SJSA1 (cell line): Measurements from ENCODE around the gene ARL6IP5. TPM values are rescaled to one million over a fixed set of nuclear protein-coding genes. Genes with fewer than 3 reads are reported as not detected.

Experiments used
- DNase-seq, 2 experiments: peaks; one replicate each; pipeline ENCODE4 v3.0.0-alpha.2; 2015 to 2020; ENCODE audit warnings: low spot score in 2 of 2, low read depth in 1 of 2
- H3K27ac ChIP-seq: fragments of 250-450 bp; sonication (Bioruptor Pico); 2 replicates; pipeline ENCODE4 v1.5.1; 2020; ENCODE audit warnings: mild to moderate bottlenecking, moderate library complexity
- H3K27me3 ChIP-seq: fragments of 250-450 bp; sonication (Bioruptor Pico); replicated peaks from 2 replicates; pipeline ENCODE4 v1.5.1; 2020; ENCODE audit warnings: mild to moderate bottlenecking, moderate library complexity
- H3K36me3 ChIP-seq: fragments of 250-450 bp; sonication (Bioruptor Pico); 2 replicates; pipeline ENCODE4 v1.5.1; 2020; ENCODE audit warnings: mild to moderate bottlenecking
- H3K4me1 ChIP-seq: fragments of 250-450 bp; sonication (Bioruptor Pico); replicated peaks from 2 replicates; pipeline ENCODE4 v1.6.1; 2021; ENCODE audit warnings: mild to moderate bottlenecking
- H3K4me3 ChIP-seq: fragments of 250-450 bp; sonication (Bioruptor Pico); 2 replicates; pipeline ENCODE4 v1.5.1; 2020; ENCODE audit warnings: mild to moderate bottlenecking
- H3K9me3 ChIP-seq: fragments of 250-450 bp; sonication (Bioruptor Pico); replicated peaks from 2 replicates; pipeline ENCODE4 v1.5.1; 2020; ENCODE audit warnings: mild to moderate bottlenecking
- total RNA-seq: library from RNA; depleted of rRNA; stranded (reverse); fragments of >200 nt; shearing (Covaris generic); gene quantifications from 2 replicates; pipeline ENCODE4 v1.2.3, GENCODE V29; 2014

ARL6IP5 gene
- total RNA-seq, 1 experiment from 2014 or later = 49.8 TPM

DNA sequence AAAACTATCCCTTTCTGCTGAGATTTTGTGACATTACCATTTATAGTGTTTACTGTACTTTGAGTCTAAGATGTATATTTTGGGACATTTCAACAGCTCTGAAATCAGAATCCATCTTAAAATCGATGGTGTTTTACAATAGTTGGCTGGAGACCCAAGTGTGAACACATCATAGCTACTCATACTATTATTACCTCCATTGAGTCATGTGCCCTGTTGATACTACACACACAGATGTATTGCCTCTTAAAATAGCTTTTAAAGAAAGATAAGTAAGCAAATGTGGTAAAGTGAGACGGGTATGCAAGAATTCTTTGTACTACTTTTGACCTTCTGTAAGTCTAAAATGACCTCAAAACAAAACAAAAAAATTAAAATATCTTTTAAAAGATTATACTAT lies 31.0 kb downstream of the ARL6IP5 start:
- Histone ChIP-seq H3K9me3 (no peaks in the 10 kb centered on the region), H3K27ac (no peak overlapping the region), H3K27me3 (no peaks in the 10 kb centered on the region), H3K36me3 (no peaks in the 10 kb centered on the region), H3K4me1 (peaks cover 4% of the 10 kb centered on the region; the same call in 1 of the 2 replicates), H3K4me3 (no peak overlapping the region)
- DNase-seq = peak in 1 of 2 experiments; percentile 11

DNA sequence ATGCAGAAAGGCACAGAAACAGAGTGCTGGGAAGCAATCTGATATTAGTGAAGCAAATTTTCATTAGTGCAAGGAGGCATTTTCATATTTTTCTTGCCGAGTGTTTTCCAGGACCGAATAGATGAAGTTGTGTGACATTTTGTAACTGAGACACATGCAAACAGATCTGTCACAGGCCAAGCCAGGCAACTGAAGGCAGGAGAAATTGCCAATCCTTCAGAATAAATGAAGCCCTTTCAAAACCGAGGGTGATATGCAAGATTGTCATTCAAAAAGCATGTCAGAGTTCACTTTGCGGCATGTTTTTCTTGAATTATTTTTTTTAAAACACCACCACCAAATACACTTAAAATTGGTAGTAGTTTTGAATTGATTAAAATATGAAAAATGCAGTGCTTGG lies 31.4 kb downstream of the ARL6IP5 start:
- Histone ChIP-seq H3K9me3 (no peaks in the 10 kb centered on the region), H3K27ac (no peak overlapping the region)

DNA sequence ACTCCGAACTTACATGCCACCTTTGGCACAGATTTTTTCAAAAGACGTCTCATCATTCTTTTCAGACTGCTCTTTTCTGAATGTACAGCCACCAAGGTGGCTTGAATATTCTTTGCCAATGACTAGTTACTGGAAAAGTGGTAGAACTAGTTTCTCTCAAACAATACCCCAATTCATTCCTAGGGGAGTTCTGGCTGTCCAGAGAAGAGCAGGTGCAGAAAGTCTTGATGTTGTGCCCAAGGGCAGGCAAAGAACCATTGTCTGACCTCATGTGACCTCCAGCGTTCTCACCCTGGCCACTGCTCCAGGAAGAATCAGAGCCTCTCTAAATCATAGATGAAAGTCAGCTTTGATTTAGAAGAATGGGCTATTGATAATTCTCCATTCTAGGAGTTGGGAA lies 32.2 kb downstream of the ARL6IP5 start:
- H3K9me3 ChIP-seq = no peaks in the 10 kb centered on the region
- no peak for DNase-seq
- H3K4me1 ChIP-seq = peaks cover 4% of the 10 kb centered on the region; the same call in 1 of the 2 replicates
- no peaks in the 10 kb centered on the region for H3K36me3 ChIP-seq
- H3K4me3 ChIP-seq = no peak overlapping the region
- H3K27me3 ChIP-seq = no peaks in the 10 kb centered on the region
- no peak overlapping the region for H3K27ac ChIP-seq

More for the DNA sequence above, 31.4 kb downstream of the ARL6IP5 start:
- Histone ChIP-seq H3K36me3 (no peaks in the 10 kb centered on the region), H3K27me3 (no peaks in the 10 kb centered on the region), H3K4me1 (peaks cover 4% of the 10 kb centered on the region; the same call in 1 of the 2 replicates), H3K4me3 (no peak overlapping the region)
- DNase-seq = no peak

DNA sequence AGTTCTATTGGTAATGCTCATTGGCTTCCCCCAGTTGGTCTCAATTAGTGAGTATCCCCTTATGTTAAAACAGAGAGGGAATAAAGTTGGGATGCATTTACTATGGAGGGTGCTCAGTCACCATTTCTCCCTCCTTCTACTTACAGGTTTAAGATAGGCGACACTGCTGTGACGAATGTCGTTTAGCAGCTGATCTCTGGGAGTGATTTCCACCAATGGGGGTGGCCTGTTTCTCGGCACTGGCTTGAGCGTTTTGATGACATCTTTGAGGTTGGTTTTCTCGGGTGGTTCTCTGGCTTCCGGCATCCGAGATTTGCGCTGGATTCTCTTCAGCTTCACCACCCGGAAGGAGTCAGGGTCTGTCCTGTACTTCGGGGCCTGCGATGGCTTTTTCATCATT lies 33.8 kb downstream of the ARL6IP5 start:
- Histone ChIP-seq H3K36me3 (no peaks in the 10 kb centered on the region), H3K27ac (no peak overlapping the region), H3K27me3 (0 out of 2 replicates have a peak, but pooled peaks cover 4% of the 10 kb centered on the region), H3K4me3 (no peak overlapping the region), H3K9me3 (no peaks in the 10 kb centered on the region), H3K4me1 (peaks cover 4% of the 10 kb centered on the region; the same call in 1 of the 2 replicates)
- no peak for DNase-seq

DNA sequence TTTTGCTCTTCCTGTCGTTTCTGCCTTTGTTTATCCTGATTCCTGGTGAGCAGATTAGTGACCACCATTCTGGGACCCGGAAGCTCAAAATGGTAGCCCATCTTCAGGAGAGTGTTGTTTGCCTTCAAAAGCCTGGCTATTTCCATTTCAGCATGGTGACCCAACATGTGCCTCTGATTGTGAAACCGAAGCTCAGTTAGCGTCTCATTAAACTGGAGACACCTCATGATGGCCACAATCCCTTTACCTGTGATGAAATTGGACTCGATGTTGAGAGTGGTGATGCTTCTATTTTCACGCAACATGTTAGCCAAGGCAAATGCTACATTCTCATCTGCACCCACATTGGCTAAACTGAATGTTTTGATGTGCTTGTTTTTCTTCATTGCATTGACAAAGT lies 34.4 kb downstream of the ARL6IP5 start:
- no peak for DNase-seq
- H3K27me3 ChIP-seq = 0 out of 2 replicates have a peak, but pooled peaks cover 4% of the 10 kb centered on the region
- H3K4me1 ChIP-seq = peaks cover 4% of the 10 kb centered on the region; the same call in 1 of the 2 replicates
- no peak overlapping the region for H3K27ac ChIP-seq
- H3K9me3 ChIP-seq = no peaks in the 10 kb centered on the region
- no peak overlapping the region for H3K4me3 ChIP-seq
- no peaks in the 10 kb centered on the region for H3K36me3 ChIP-seq

DNA sequence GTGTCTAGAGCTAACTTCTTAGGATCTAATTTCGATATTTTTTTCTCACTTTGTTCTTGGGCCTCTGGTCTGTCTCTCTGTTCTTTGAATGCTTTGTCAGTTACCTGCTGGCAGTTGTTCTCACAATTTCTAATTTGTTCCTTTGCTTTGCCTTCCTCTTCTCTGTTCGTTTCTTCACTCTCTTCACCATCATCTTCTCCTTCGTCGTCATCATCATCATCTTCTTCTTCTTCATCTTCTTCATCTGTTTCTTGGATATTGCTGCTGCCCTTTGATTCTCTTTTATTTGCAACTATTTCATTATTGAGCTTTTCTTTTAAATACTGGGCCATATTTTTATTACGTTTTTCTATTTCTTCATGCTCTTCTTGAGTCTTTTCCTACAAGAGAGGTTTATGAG lies 34.9 kb downstream of the ARL6IP5 start:
- Histone ChIP-seq H3K4me3 (no peak overlapping the region), H3K4me1 (peaks cover 4% of the 10 kb centered on the region; the same call in 1 of the 2 replicates), H3K27ac (no peak overlapping the region), H3K36me3 (no peaks in the 10 kb centered on the region), H3K27me3 (0 out of 2 replicates have a peak, but pooled peaks cover 4% of the 10 kb centered on the region), H3K9me3 (no peaks in the 10 kb centered on the region)
- DNase-seq = no peak

DNA sequence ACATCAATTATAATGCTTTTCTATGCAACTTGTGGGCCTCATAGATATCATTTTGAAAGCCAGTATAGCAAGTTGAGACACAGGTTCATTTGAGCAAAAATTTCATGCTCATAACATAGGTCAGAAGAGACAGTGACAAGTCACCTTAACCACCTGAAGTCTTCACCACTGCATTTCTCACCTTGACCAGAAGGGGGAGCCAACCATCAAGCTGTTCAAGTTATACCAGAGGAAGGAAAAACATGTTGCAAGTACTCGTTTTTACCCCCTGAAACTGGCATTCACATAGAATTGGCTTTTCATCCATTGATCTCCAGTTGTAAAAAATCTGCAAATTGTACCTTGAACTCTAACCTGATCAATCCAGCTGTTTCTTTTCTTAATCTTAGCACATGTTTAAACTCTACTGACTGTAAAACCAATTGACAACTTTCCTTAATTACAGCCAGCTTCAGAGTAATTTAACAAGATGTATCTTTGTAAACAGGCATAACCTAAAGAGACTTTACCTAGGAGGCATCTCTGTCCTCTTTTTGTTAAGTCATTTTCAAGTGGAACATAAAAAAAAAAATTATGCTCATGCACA lies 36.2 kb downstream of the ARL6IP5 start:
- H3K9me3 ChIP-seq = no peaks in the 10 kb centered on the region
- peak; percentile 56 to 60 for DNase-seq
- no peaks in the 10 kb centered on the region for H3K36me3 ChIP-seq
- no peak overlapping the region for H3K27ac ChIP-seq
- H3K27me3 ChIP-seq = 0 out of 2 replicates have a peak, but pooled peaks cover 4% of the 10 kb centered on the region
- no peak overlapping the region for H3K4me3 ChIP-seq
- H3K4me1 ChIP-seq = no peaks in the 10 kb centered on the region

DNA sequence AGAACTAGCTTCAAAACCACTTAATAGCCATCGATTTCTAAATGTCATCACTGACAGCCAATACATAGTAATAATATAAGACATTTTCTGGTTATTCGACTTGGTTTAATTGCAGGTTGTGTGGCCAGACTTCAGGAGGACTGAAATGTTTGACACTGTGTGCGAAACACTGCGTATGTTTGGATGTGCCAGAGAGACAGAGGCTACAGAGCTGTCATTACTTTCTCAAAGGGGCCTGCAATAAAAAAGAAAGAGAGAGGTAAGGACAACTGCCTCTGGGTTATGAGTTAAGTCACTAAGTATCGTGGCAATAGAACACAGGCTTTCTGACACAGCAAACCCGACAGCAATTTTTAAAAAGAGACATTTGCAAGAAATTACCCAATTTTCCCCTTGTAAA lies 36.8 kb downstream of the ARL6IP5 start:
- no peak for DNase-seq
- H3K27ac ChIP-seq = no peak overlapping the region
- peaks cover 8% of the 10 kb centered on the region; the same call in 1 of the 2 replicates for H3K27me3 ChIP-seq
- H3K4me3 ChIP-seq = no peak overlapping the region
- no peaks in the 10 kb centered on the region for H3K9me3 ChIP-seq
- H3K4me1 ChIP-seq = no peaks in the 10 kb centered on the region
- H3K36me3 ChIP-seq = no peaks in the 10 kb centered on the region

DNA sequence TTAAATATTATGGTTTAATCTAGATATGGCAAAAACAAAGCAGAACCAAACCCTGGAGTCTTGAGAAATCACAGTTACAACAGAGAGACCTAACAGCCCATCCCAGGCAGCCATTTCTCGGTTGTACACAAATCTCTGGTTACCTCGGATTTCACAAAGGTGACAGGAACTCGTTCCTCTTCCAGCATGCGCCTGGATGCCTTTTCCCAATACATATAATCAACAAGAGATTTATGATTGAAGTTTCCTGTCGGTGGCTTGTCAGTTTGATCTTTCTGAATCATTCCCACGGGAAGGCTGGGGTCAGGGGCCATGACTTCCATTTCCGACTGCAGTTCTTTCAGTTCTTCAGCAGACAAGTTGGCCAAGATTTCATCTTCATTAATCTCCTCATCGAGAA lies 37.2 kb downstream of the ARL6IP5 start:
- Histone ChIP-seq H3K9me3 (no peaks in the 10 kb centered on the region), H3K4me3 (no peak overlapping the region), H3K27me3 (peaks cover 8% of the 10 kb centered on the region; the same call in 1 of the 2 replicates), H3K36me3 (no peaks in the 10 kb centered on the region), H3K27ac (no peak overlapping the region), H3K4me1 (no peaks in the 10 kb centered on the region)
- DNase-seq = no peak

DNA sequence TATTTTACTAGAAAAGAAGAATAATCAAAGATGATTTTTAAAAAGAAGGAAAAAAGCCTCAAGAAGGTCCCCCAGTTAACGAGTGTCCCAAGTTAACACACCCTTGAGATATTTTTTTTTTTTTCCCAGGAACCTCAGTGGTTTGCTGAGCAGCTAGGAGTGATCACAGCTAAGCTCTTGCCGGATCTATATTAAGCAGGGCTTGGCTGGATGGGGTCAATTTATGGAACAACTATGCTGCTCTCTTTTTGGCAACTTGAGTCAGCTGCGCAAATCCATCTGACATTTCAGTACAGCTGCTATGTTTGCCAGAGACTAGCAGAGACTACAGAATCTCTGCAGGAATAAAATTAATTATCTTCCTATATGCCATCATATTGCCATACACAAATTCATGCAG lies 37.7 kb downstream of the ARL6IP5 start, which contains the start of gene LMOD3:
Gene LMOD3 (minus strand): TSS at position 193 of the 400 bp plus-strand sequence. CDS start 209 bp downstream, outside the sequence.
- Histone ChIP-seq H3K27me3 (peaks cover 8% of the 10 kb centered on the region; the same call in 1 of the 2 replicates), H3K27ac (no peak within 1 kb of the TSS), H3K9me3 (no peaks in the 10 kb centered on the region), H3K36me3 (no peaks in the 10 kb centered on the region), H3K4me3 (no peak within 1 kb of the TSS), H3K4me1 (no peaks in the 10 kb centered on the region)
- DNase-seq = no peak

DNA sequence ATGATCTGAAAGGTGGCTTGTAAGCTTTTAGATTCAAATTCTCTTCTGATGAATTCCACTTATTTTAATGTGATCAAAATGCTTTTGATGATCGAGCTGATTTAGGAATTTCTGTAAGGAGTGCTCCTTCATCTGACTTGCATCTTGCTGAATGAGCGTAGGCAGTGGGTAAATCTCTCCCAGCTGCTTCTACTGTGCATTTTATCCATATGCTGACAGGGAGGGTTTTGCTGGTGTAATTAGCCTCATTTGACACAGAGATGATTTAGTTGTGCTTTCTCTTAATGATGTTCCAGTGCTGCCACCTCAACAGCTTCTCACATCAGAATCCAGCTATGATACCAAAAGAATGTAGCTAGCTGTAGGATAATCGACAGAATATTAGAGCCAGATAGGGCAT lies 41.5 kb downstream of the ARL6IP5 start:
- DNase-seq = no peak
- peaks cover 8% of the 10 kb centered on the region; the same call in 1 of the 2 replicates for H3K27me3 ChIP-seq
- H3K4me3 ChIP-seq = no peak overlapping the region
- H3K4me1 ChIP-seq = no peaks in the 10 kb centered on the region
- no peaks in the 10 kb centered on the region for H3K36me3 ChIP-seq
- H3K27ac ChIP-seq = no peak overlapping the region
- H3K9me3 ChIP-seq = no peaks in the 10 kb centered on the region

DNA sequence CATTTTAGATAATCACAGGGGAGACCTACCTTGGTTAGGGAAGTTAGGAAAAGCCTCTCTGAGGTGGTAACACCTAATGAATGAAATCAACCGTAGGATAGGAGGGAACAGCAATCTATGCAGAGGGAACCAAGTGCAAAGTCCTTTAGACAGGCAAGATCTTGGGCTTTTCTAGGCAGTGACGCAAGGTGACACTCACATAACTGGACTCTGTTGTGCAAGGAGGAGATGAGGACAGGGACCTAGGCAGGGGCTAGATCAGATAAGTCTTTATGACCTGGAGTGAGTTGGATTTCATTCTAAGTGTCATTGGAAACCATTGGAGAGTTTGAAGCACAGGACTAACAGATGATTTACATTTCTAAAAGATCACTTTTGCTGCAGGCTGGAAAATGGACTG lies 42.3 kb downstream of the ARL6IP5 start:
- H3K36me3 ChIP-seq = no peaks in the 10 kb centered on the region
- no peak for DNase-seq
- H3K4me3 ChIP-seq = no peak overlapping the region
- H3K27me3 ChIP-seq = peaks cover 8% of the 10 kb centered on the region; the same call in 1 of the 2 replicates
- no peaks in the 10 kb centered on the region for H3K4me1 ChIP-seq
- no peak overlapping the region for H3K27ac ChIP-seq
- no peaks in the 10 kb centered on the region for H3K9me3 ChIP-seq

DNA sequence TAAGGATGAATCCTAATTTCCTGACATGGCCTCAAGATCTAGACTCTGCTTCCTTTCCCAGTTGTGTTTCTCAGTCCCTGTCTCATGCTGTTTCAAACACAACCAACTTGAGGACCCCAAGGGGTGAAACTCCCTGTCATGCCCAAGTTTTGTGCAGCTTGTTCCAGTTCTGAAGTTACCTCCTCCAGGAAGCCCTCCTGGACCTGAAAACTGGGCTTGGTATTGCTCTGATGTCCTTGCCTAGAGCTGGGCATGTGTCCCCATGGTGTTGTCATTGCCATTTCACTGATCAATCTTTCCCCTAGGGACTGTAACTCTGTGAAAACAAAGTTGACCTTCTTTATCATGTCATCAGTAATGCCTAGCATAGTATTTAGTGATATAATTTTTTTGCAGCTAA lies 43.8 kb downstream of the ARL6IP5 start:
- H3K4me1 ChIP-seq = no peaks in the 10 kb centered on the region
- H3K27ac ChIP-seq = no peak overlapping the region
- no peak overlapping the region for H3K4me3 ChIP-seq
- H3K27me3 ChIP-seq = peaks cover 4% of the 10 kb centered on the region; the same call in 1 of the 2 replicates
- no peaks in the 10 kb centered on the region for H3K36me3 ChIP-seq
- no peak for DNase-seq
- H3K9me3 ChIP-seq = no peaks in the 10 kb centered on the region

DNA sequence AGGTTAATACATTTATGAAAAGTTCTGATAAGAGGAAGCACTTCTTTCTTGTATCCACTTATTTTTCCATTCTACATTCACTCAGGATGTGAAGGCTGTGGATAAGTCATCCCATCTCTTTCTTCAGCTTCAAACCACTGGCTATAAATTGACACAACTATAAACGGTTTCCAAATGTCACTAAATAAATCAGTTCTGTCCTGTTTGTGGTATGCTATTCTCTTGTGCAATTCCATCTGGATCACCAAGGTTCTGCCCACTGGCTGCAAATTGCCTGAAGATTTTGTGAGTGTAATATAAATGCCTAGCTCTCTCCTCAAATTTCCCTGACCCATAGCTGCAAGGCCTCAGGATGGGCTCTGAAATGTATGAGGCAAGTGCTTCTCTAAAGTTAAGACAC lies 44.8 kb downstream of the ARL6IP5 start:
- no peak overlapping the region for H3K27ac ChIP-seq
- no peak for DNase-seq
- no peak overlapping the region for H3K4me3 ChIP-seq
- no peaks in the 10 kb centered on the region for H3K4me1 ChIP-seq
- H3K36me3 ChIP-seq = no peaks in the 10 kb centered on the region
- H3K9me3 ChIP-seq = no peaks in the 10 kb centered on the region
- H3K27me3 ChIP-seq = peaks cover 4% of the 10 kb centered on the region; the same call in 1 of the 2 replicates
